Heart right ventricle (tissue), 16 donors: ENCODE results near the gene IGF1R. TPM values are rescaled to one million over a fixed set of nuclear protein-coding genes. Genes with fewer than 3 reads are reported as not detected.
A peak's percentile ranks its signal among the peaks of the same experiment; 100 is the strongest.
"Not testable (repeated sequence)": the region's sequence is repeated elsewhere in the genome, so short reads cannot be mapped to it uniquely, and the experiment has no call there.

Source experiments
- ATAC-seq, 8 donors: fragments of 200-7000 bp; cut with Tn5 transposase; one replicate each; pipeline ENCODE4 v1.9.1; 2020; ENCODE audit warnings: mild to moderate bottlenecking in 8 of 8, moderate library complexity in 8 of 8, moderate number of reproducible peaks in 1 of 8
- DNase-seq, 2 donors: peaks; one replicate each; pipeline ENCODE4 v3.0.0-alpha.2; 2020
- H3K27ac ChIP-seq, 10 donors: fragments of 200-600 bp; sonication (generic) in 2 of 10; one replicate each; pipeline versions ENCODE4 v1.5.0 to v1.8.0; 2020 to 2022; ENCODE audit warnings: mild to moderate bottlenecking in 3 of 10
- H3K27me3 ChIP-seq, 7 donors: fragments of 200-600 bp; one replicate each; pipeline ENCODE4 v1.8.0; 2021 to 2022; ENCODE audit warnings: mild to moderate bottlenecking in 2 of 7
- H3K36me3 ChIP-seq, 9 donors: fragments of 200-600 bp; sonication (generic) in 1 of 9; one replicate each; pipeline versions ENCODE4 v1.5.0 to v1.8.0; 2020 to 2022; ENCODE audit warnings: mild to moderate bottlenecking in 2 of 9
- H3K4me1 ChIP-seq, 9 donors: fragments of 200-600 bp; sonication (generic) in 1 of 9; one replicate each; pipeline versions ENCODE4 v1.5.0 to v1.8.0; 2020 to 2022; ENCODE audit warnings: mild to moderate bottlenecking in 4 of 9
- H3K4me3 ChIP-seq, 10 donors: fragments of 200-600 bp; sonication (generic) in 2 of 10; one replicate each; pipeline versions ENCODE4 v1.5.0 to v1.8.0; 2020 to 2022; ENCODE audit warnings: mild to moderate bottlenecking in 7 of 10, moderate library complexity in 2 of 10
- H3K9me3 ChIP-seq, 11 donors: fragments of 200-600 bp in 10 of 11; sonication (generic) in 2 of 11; one replicate each; pipeline versions ENCODE4 v1.5.0 to v1.8.0; 2013 to 2022; ENCODE audit warnings: mild to moderate bottlenecking in 2 of 11, control low read depth in 1 of 11, moderate library complexity in 1 of 11
- WGBS, 2 donors: extraction: QIAGEN DNeasy Blood & Tissue Kit; methylation state at CpG; one replicate each; pipeline ENCODE4 v1.1.7; 2013; ENCODE audit warnings: inconsistent platforms in 1 of 2; 5-methylcytosine and 5-hydroxymethylcytosine counted together
- intact Hi-C, 10 donors: fragments of 100-400 bp; cut with DNase I; formaldehyde crosslinking; loops; one replicate each; pipeline versions ENCODE4 v1.11.1 to v1.14.2; 2022
- polyA plus RNA-seq, 2 donors: library from polyadenylated mRNA; stranded (reverse); fragments of 200-250 nt; gene quantifications; one replicate each; pipeline ENCODE4 v1.2.3, GENCODE V29; 2013
- total RNA-seq, 10 donors: library from RNA; stranded (reverse); fragmentation: NEBNext Ultra II Directional in 3 of 10; extraction: Animal tissue kit (Norgen Biotek cat#: 25700) in 3 of 10; gene quantifications; one replicate each; pipeline versions ENCODE4 v1.2.1 to v1.2.4, GENCODE V29; 2021 to 2023
- TF ChIP-seq, protein P1 (sequence below), 9 donors: fragments of 200-600 bp; sonication (generic) in 2 of 9; IDR thresholded peaks; one replicate each; pipeline versions ENCODE4 v1.5.0 to v1.8.0; 2021 to 2022; ENCODE audit warnings: antibody characterized with exemption in 9 of 9, mild to moderate bottlenecking in 5 of 9, moderate library complexity in 1 of 9
- donor health status: Arrhythmogenic right ventricular cardiomyopathy.
- donor health status: ischemic (EF 13 %, LVEDD 7.1; RV severe dilation, severe dysfunction).
- donor health status: healthy with polysubstance abuse.
- donor health status: DM: no; HTN: yes; CAD: no.
- donor health status: DM: no; HTN: no; CAD: no.
- donor health status: ischemic (EF 25% LVEDD 6.9; RV normal size, moderate dysfunction).
- donor health status: ischemic (EF 25% LVEDD 5.7; RV mildly dilated, moderate dysfunction).
- donor health status: healthy.
- donor health status: DM: yes; HTN: yes; CAD: no.
- donor health status: Ischemic cardiomyopathy.
- donor health status: ischemic (EF 35%, LVEDD 5.7; RV mildly dilated, moderate dysfunction).
- donor health status: nonischemic (EF 11% LVEDD 7.7; RV severe dilation, severe dysfunction).
- donor health status: DM: yes; HTN: yes; CAD: no.
- donor health status: PGD.
- donor health status: ischemic (EF 29% LVEDD 5.4; RV normal size, mild dysfunction).
- donor health status: nonischemic (EF 23%, LVEDD 6.1; RV moderate dilation, normal function).

The IGF1R gene
- total and polyA plus RNA-seq, 12 donors, result 3.4 to 88.2 (median 45.9) TPM

DNA sequence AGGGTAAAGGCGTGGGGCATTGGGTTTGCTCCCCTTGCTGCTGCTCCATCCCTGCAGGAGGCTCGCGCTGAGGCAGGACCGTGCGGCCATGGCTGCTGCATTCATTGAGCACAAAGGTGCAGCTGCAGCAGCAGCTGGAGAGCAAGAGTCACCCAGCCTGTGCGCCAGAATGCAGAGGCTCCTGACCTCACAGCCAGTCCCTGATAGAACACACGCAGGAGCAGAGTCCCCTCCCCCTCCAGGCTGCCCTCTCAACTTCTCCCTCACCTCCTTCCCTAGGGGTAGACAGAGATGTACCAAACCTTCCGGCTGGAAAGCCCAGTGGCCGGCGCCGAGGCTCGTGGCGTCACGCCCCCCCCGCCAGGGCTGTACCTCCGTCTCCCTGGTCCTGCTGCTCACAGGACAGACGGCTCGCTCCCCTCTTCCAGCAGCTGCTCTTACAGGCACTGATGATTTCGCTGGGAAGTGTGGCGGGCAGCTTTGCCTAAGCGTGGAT is 312.3 kb downstream of the IGF1R start:
- H3K27ac ChIP-seq, result no peak overlapping the region
- peaks cover 0 to 13% (median 5%) of the 10 kb centered on the region in 9 donors for H3K4me1 ChIP-seq
- intact Hi-C loops, result no loop called here
- DNase-seq, result no peak
- 96% methylated on average over 21 of the region's 21 CpGs for WGBS, 2 donors
- ATAC-seq, result peak in 1 of 8 donors; percentile 10
- H3K36me3 ChIP-seq, result peaks cover 0 to 80% (median 42%) of the 10 kb centered on the region in 9 donors
- TF ChIP-seq, protein P1, sequence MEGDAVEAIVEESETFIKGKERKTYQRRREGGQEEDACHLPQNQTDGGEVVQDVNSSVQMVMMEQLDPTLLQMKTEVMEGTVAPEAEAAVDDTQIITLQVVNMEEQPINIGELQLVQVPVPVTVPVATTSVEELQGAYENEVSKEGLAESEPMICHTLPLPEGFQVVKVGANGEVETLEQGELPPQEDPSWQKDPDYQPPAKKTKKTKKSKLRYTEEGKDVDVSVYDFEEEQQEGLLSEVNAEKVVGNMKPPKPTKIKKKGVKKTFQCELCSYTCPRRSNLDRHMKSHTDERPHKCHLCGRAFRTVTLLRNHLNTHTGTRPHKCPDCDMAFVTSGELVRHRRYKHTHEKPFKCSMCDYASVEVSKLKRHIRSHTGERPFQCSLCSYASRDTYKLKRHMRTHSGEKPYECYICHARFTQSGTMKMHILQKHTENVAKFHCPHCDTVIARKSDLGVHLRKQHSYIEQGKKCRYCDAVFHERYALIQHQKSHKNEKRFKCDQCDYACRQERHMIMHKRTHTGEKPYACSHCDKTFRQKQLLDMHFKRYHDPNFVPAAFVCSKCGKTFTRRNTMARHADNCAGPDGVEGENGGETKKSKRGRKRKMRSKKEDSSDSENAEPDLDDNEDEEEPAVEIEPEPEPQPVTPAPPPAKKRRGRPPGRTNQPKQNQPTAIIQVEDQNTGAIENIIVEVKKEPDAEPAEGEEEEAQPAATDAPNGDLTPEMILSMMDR (IDR thresholded peaks at IDR 0.05), result no peak
- H3K4me3 ChIP-seq, result no peak overlapping the region
- peaks cover 0 to 15% (median 4%) of the 10 kb centered on the region in 11 donors for H3K9me3 ChIP-seq
- H3K27me3 ChIP-seq, result no peaks in the 10 kb centered on the region

DNA sequence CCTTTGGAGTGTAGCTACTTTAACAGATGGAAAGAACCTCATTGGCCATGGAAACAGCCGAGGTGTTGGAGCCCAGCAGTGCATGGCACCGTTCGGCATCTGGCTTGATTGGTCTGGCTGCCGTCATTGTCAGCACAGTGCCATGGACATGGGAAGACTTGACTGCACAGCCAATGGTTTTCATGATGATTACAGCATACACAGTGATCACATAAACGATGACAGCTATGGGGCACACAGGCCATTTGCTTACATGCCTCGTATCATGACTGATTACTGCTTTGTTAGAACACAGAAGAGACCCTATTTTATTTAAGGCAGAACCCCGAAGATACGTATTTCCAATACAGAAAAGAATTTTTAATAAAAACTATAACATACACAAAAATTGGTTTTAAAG is 315.1 kb downstream of the IGF1R start:
- peaks cover 0 to 8% (median 0%) of the 10 kb centered on the region in 9 donors for H3K4me1 ChIP-seq
- intact Hi-C loops, result no loop called here
- WGBS, 2 donors, result 94 to 96% methylated on average over 8 of the region's 8 CpGs
- TF ChIP-seq, protein P1 (IDR thresholded peaks at IDR 0.05), result no peak
- H3K4me3 ChIP-seq, result no peak overlapping the region
- peaks cover 0 to 15% (median 4%) of the 10 kb centered on the region in 11 donors for H3K9me3 ChIP-seq
- DNase-seq, result no peak
- H3K27me3 ChIP-seq, result no peaks in the 10 kb centered on the region
- no peak overlapping the region for H3K27ac ChIP-seq
- ATAC-seq, result no peak
- peaks cover 0 to 52% (median 33%) of the 10 kb centered on the region in 9 donors for H3K36me3 ChIP-seq

DNA sequence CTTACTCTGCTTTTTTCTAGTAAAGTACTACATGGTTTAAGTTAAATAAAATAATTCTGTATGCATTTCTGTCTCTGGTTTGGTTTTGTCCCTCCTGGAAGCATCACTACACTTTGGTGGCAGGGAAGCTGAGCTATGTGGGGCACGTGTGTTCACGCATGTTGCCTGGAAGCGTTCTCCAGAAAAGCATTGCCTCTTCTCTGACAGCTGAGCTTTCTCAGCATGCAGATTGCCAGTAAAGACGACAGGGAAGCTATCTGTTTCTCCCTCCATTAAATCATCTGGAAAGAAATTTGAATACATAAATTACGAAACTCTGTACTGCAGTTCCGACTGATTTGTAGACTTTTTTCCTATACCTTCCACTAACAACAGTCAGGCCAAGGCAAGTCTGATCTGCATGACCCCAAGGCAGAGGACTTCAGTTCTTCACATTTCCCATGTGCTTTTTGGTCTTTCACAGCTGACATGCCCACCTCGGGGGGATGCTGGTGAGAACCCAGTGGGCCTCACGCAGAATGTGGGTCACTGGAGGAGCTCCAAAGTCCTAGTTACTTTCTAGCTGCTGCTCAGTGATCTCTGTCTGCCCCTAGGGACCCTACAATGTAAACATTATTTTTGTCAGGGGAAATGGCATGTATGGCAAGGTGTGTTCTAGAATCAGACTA is 316.3 kb downstream of the IGF1R start:
- intact Hi-C loops, result no loop called here
- TF ChIP-seq, protein P1 (IDR thresholded peaks at IDR 0.05), result no peak

DNA sequence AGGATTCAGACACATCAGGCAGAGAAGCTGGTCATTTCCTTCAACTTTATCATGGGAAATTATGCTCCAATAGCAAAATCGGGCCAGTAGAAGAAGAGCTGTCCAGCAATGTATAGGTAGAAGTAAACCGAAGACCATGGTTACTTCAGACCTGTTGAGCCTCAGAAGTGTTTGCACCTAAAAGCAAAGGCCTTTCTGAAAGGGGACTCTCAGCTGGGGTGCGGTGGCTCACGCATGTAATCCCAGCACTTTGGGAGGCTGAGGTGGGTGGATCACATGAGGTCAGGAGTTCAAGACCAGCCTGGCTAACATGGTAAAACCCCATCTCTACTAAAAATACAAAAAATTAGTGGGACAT is 316.8 kb downstream of the IGF1R start:
- Histone ChIP-seq H3K36me3 (peaks cover 0 to 35% (median 23%) of the 10 kb centered on the region in 9 donors), H3K9me3 (peaks cover 0 to 15% (median 4%) of the 10 kb centered on the region in 11 donors)
- WGBS, 2 donors, result 83 to 91% methylated on average over 4 of the region's 4 CpGs
- ATAC-seq, DNase-seq, intact Hi-C loops, H3K4me3 ChIP-seq, H3K27ac ChIP-seq, H3K27me3 ChIP-seq, H3K4me1 ChIP-seq: not testable (repeated sequence)

More for the DNA sequence above, 316.3 kb downstream of the IGF1R start:
- ATAC-seq, result no peak
- Histone ChIP-seq H3K4me1 (peaks cover 0 to 8% (median 0%) of the 10 kb centered on the region in 9 donors), H3K4me3 (no peak overlapping the region), H3K27ac (no peak overlapping the region), H3K36me3 (peaks cover 0 to 40% (median 26%) of the 10 kb centered on the region in 9 donors), H3K9me3 (peaks cover 0 to 15% (median 4%) of the 10 kb centered on the region in 11 donors), H3K27me3 (no peaks in the 10 kb centered on the region)
- WGBS, 2 donors, result 72 to 74% methylated on average over 8 of the region's 8 CpGs
- DNase-seq, result no peak

DNA sequence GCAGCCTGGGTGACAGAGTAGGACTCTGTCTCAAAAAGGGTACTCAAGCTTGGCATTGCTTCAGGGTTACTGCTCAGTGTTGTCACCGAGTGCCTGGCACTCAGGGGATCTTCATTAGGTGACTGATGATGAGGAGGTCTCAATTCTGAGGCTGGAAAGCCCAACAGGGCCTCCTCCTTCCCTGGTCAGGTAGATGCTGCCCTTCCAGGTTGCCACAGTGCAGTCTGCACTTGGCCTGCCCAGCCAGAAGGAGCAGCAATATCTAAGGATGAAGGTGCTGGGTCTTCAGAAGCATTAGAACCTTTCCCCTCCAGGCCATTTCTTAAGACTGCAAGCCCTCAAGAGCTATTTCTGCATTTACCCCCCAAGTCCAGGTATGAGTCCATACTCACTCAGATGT is 317.3 kb downstream of the IGF1R start:
- DNase-seq (no peak), ATAC-seq (no peak)
- Histone ChIP-seq H3K4me3 (no peak overlapping the region), H3K27ac (no peak overlapping the region), H3K9me3 (peaks cover 0 to 15% (median 4%) of the 10 kb centered on the region in 11 donors), H3K27me3 (no peaks in the 10 kb centered on the region), H3K4me1 (peaks cover 0 to 8% (median 0%) of the 10 kb centered on the region in 9 donors), H3K36me3 (peaks cover 0 to 30% (median 19%) of the 10 kb centered on the region in 9 donors)
- TF ChIP-seq, protein P1 (IDR thresholded peaks at IDR 0.05), result no peak
- intact Hi-C loops, result no loop called here
- WGBS, 2 donors, result 87 to 90% methylated on average over 1 of the region's 1 CpG
